ENCODE measurements around the gene TRAIP. TPM values are rescaled to one million over a fixed set of nuclear protein-coding genes. Genes with fewer than 3 reads are reported as not detected.

The TRAIP gene
- total RNA-seq, 1 donor from 2014 or later, result 18.9 TPM

GRCh38 chr3:49882166-49882565, 25.8 kb upstream of the TRAIP start:
- TF ChIP-seq, protein P1, sequence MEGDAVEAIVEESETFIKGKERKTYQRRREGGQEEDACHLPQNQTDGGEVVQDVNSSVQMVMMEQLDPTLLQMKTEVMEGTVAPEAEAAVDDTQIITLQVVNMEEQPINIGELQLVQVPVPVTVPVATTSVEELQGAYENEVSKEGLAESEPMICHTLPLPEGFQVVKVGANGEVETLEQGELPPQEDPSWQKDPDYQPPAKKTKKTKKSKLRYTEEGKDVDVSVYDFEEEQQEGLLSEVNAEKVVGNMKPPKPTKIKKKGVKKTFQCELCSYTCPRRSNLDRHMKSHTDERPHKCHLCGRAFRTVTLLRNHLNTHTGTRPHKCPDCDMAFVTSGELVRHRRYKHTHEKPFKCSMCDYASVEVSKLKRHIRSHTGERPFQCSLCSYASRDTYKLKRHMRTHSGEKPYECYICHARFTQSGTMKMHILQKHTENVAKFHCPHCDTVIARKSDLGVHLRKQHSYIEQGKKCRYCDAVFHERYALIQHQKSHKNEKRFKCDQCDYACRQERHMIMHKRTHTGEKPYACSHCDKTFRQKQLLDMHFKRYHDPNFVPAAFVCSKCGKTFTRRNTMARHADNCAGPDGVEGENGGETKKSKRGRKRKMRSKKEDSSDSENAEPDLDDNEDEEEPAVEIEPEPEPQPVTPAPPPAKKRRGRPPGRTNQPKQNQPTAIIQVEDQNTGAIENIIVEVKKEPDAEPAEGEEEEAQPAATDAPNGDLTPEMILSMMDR (conservative IDR thresholded peaks at IDR 0.05; ENCODE audit: low read depth, low read length), result no peak
- no peak for DNase-seq (ENCODE audit: low read depth)
- no peak overlapping the region for H3K4me3 ChIP-seq (ENCODE audit: low read depth, low read length)

- no peak overlapping the region for H3K4me3 ChIP-seq (ENCODE audit: low read depth, low read length)
- TF ChIP-seq, protein P1 (conservative IDR thresholded peaks at IDR 0.05; ENCODE audit: low read depth, low read length), result no peak
- no peak for DNase-seq (ENCODE audit: low read depth)
Measured at GRCh38 chr3:49880581-49881315, 24.4 kb upstream of the TRAIP start.

DNA sequence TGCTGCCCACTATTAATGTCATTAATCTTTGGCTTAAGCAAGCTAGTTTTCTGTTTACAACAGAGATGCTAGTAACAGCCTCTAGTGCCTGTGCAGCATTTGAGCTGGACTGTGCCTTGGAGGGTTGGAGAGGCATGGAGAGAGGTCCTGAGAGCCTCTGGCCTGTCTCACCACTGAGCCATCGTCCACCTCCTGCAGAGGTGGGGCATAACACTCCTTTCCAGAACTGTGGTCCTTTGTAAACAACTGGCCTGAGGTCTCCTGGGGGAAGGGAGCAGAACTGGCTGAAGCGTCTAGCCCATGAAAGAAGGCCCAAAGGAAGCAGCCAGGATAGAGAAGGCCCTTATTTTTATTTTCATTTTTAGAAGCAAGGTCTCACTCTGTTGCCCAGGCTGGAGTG, 23.4 kb upstream of the TRAIP start:
- no peak for DNase-seq (ENCODE audit: low read depth)
- TF ChIP-seq, protein P1 (conservative IDR thresholded peaks at IDR 0.05; ENCODE audit: low read depth, low read length), result no peak
- H3K4me3 ChIP-seq (ENCODE audit: low read depth, low read length), result no peak overlapping the region

- no peak overlapping the region for H3K4me3 ChIP-seq (ENCODE audit: low read depth, low read length)
- DNase-seq (ENCODE audit: low read depth), result no peak
- TF ChIP-seq, protein P1 (conservative IDR thresholded peaks at IDR 0.05; ENCODE audit: low read depth, low read length), result no peak
Measured at GRCh38 chr3:49878686-49879085, 22.3 kb upstream of the TRAIP start.

- no peak overlapping the region for H3K4me3 ChIP-seq (ENCODE audit: low read depth, low read length)
- TF ChIP-seq, protein P1 (conservative IDR thresholded peaks at IDR 0.05; ENCODE audit: low read depth, low read length), result no peak
- DNase-seq (ENCODE audit: low read depth), result no peak
Measured at GRCh38 chr3:49877716-49878115, 21.4 kb upstream of the TRAIP start.

GRCh38 chr3:49876567-49876966, 20.2 kb upstream of the TRAIP start:
- TF ChIP-seq, protein P1 (conservative IDR thresholded peaks at IDR 0.05; ENCODE audit: low read depth, low read length), result no peak
- H3K4me3 ChIP-seq (ENCODE audit: low read depth, low read length), result no peak overlapping the region
- DNase-seq (ENCODE audit: low read depth), result no peak

GRCh38 chr3:49873623-49874022, 17.3 kb upstream of the TRAIP start:
- TF ChIP-seq, protein P1 (conservative IDR thresholded peaks at IDR 0.05; ENCODE audit: low read depth, low read length), result no peak
- no peak for DNase-seq (ENCODE audit: low read depth)
- H3K4me3 ChIP-seq (ENCODE audit: low read depth, low read length), result no peak overlapping the region

All from epithelial cell of proximal tubule (primary cell).